Heart right ventricle (tissue), 16 donors: ENCODE results near the gene BMERB1. TPM values are rescaled to one million over a fixed set of nuclear protein-coding genes. Genes with fewer than 3 reads are reported as not detected.

Experiments
- ATAC-seq, 8 donors: fragments of 200-7000 bp; cut with Tn5 transposase; one replicate each; pipeline ENCODE4 v1.9.1; 2020; ENCODE audit warnings: mild to moderate bottlenecking in 8 of 8, moderate library complexity in 8 of 8, moderate number of reproducible peaks in 1 of 8
- DNase-seq, 2 donors: peaks; one replicate each; pipeline ENCODE4 v3.0.0-alpha.2; 2020
- H3K27ac ChIP-seq, 10 donors: fragments of 200-600 bp; sonication (generic) in 2 of 10; one replicate each; pipeline versions ENCODE4 v1.5.0 to v1.8.0; 2020 to 2022; ENCODE audit warnings: mild to moderate bottlenecking in 3 of 10
- H3K27me3 ChIP-seq, 7 donors: fragments of 200-600 bp; one replicate each; pipeline ENCODE4 v1.8.0; 2021 to 2022; ENCODE audit warnings: mild to moderate bottlenecking in 2 of 7
- H3K36me3 ChIP-seq, 9 donors: fragments of 200-600 bp; sonication (generic) in 1 of 9; one replicate each; pipeline versions ENCODE4 v1.5.0 to v1.8.0; 2020 to 2022; ENCODE audit warnings: mild to moderate bottlenecking in 2 of 9
- H3K4me1 ChIP-seq, 9 donors: fragments of 200-600 bp; sonication (generic) in 1 of 9; one replicate each; pipeline versions ENCODE4 v1.5.0 to v1.8.0; 2020 to 2022; ENCODE audit warnings: mild to moderate bottlenecking in 4 of 9
- H3K4me3 ChIP-seq, 10 donors: fragments of 200-600 bp; sonication (generic) in 2 of 10; one replicate each; pipeline versions ENCODE4 v1.5.0 to v1.8.0; 2020 to 2022; ENCODE audit warnings: mild to moderate bottlenecking in 7 of 10, moderate library complexity in 2 of 10
- H3K9me3 ChIP-seq, 11 donors: fragments of 200-600 bp in 10 of 11; sonication (generic) in 2 of 11; one replicate each; pipeline versions ENCODE4 v1.5.0 to v1.8.0; 2013 to 2022; ENCODE audit warnings: mild to moderate bottlenecking in 2 of 11, control low read depth in 1 of 11, moderate library complexity in 1 of 11
- CTCF ChIP-seq, 9 donors: fragments of 200-600 bp; sonication (generic) in 2 of 9; IDR thresholded peaks; one replicate each; pipeline versions ENCODE4 v1.5.0 to v1.8.0; 2021 to 2022; ENCODE audit warnings: antibody characterized with exemption in 9 of 9, mild to moderate bottlenecking in 5 of 9, moderate library complexity in 1 of 9
- WGBS, 2 donors: extraction: QIAGEN DNeasy Blood & Tissue Kit; methylation state at CpG; one replicate each; pipeline ENCODE4 v1.1.7; 2013; ENCODE audit warnings: inconsistent platforms in 1 of 2; 5-methylcytosine and 5-hydroxymethylcytosine counted together
- intact Hi-C, 10 donors: fragments of 100-400 bp; cut with DNase I; formaldehyde crosslinking; loops; one replicate each; pipeline versions ENCODE4 v1.11.1 to v1.14.2; 2022
- polyA plus RNA-seq, 2 donors: library from polyadenylated mRNA; stranded (reverse); fragments of 200-250 nt; gene quantifications; one replicate each; pipeline ENCODE4 v1.2.3, GENCODE V29; 2013
- total RNA-seq, 10 donors: library from RNA; stranded (reverse); fragmentation: NEBNext Ultra II Directional in 3 of 10; extraction: Animal tissue kit (Norgen Biotek cat#: 25700) in 3 of 10; gene quantifications; one replicate each; pipeline versions ENCODE4 v1.2.1 to v1.2.4, GENCODE V29; 2021 to 2023
- donor health status: Arrhythmogenic right ventricular cardiomyopathy.
- donor health status: ischemic (EF 13 %, LVEDD 7.1; RV severe dilation, severe dysfunction).
- donor health status: healthy with polysubstance abuse.
- donor health status: DM: no; HTN: yes; CAD: no.
- donor health status: DM: no; HTN: no; CAD: no.
- donor health status: ischemic (EF 25% LVEDD 6.9; RV normal size, moderate dysfunction).
- donor health status: ischemic (EF 25% LVEDD 5.7; RV mildly dilated, moderate dysfunction).
- donor health status: healthy.
- donor health status: DM: yes; HTN: yes; CAD: no.
- donor health status: Ischemic cardiomyopathy.
- donor health status: ischemic (EF 35%, LVEDD 5.7; RV mildly dilated, moderate dysfunction).
- donor health status: nonischemic (EF 11% LVEDD 7.7; RV severe dilation, severe dysfunction).
- donor health status: DM: yes; HTN: yes; CAD: no.
- donor health status: PGD.
- donor health status: ischemic (EF 29% LVEDD 5.4; RV normal size, mild dysfunction).
- donor health status: nonischemic (EF 23%, LVEDD 6.1; RV moderate dilation, normal function).

BMERB1 gene
- total and polyA plus RNA-seq, 12 donors: 16.5 to 121 (median 78.9) TPM

GRCh38 chr16:15601212-15601879 lies 167.0 kb downstream of the BMERB1 start:
- peaks cover 0 to 7% (median 0%) of the 10 kb centered on the region in 9 donors for H3K4me1 ChIP-seq
- H3K36me3 ChIP-seq: peaks cover 3 to 100% (median 76%) of the 10 kb centered on the region in 9 donors
- DNase-seq (no peak), ATAC-seq (no peak)
- no peak overlapping the region for H3K4me3 ChIP-seq
- intact Hi-C loops: loop anchor here in 1 of 10 donors (10.0 kb wide), 1 partner anchor 103 kb away; no protein-coding TSS in a partner anchor
- TF ChIP-seq CTCF (IDR thresholded peaks at IDR 0.05): no peak
- no peaks in the 10 kb centered on the region for H3K27me3 ChIP-seq
- no peaks in the 10 kb centered on the region for H3K9me3 ChIP-seq
- no peak overlapping the region for H3K27ac ChIP-seq
- 80 to 87% methylated on average over 9 of the region's 9 CpGs for WGBS, 2 donors

- Histone ChIP-seq H3K36me3 (peaks cover 3 to 100% (median 71%) of the 10 kb centered on the region in 9 donors), H3K27me3 (no peaks in the 10 kb centered on the region), H3K27ac (no peak overlapping the region), H3K4me1 (peaks cover 0 to 13% (median 4%) of the 10 kb centered on the region in 9 donors), H3K4me3 (no peak overlapping the region), H3K9me3 (no peaks in the 10 kb centered on the region)
- intact Hi-C loops: loop anchor here in 1 of 10 donors (10.0 kb wide), 1 partner anchor 102 kb away; no protein-coding TSS in a partner anchor
- TF ChIP-seq CTCF (IDR thresholded peaks at IDR 0.05): no peak
- DNase-seq (no peak), ATAC-seq (no peak)
- 95 to 96% methylated on average over 23 of the region's 23 CpGs for WGBS, 2 donors
These were observed 168.1 kb downstream of the BMERB1 start for GRCh38 chr16:15602285-15603044.

- intact Hi-C loops: loop anchor here in 1 of 10 donors (10.0 kb wide), 1 partner anchor 100 kb away; no protein-coding TSS in a partner anchor
- WGBS, 2 donors: 82 to 83% methylated on average over 14 of the region's 14 CpGs
- peaks cover 0 to 22% (median 12%) of the 10 kb centered on the region in 9 donors for H3K4me1 ChIP-seq
- ATAC-seq (no peak), DNase-seq (no peak)
- H3K9me3 ChIP-seq: no peaks in the 10 kb centered on the region
- no peak overlapping the region for H3K27ac ChIP-seq
- no peaks in the 10 kb centered on the region for H3K27me3 ChIP-seq
- peaks cover 3 to 100% (median 69%) of the 10 kb centered on the region in 9 donors for H3K36me3 ChIP-seq
- no peak for TF ChIP-seq CTCF (IDR thresholded peaks at IDR 0.05)
- H3K4me3 ChIP-seq: no peak overlapping the region
These were observed 170.4 kb downstream of the BMERB1 start for GRCh38 chr16:15604460-15605440.
